Measurements from ENCODE around the gene BAMBI.

Gene BAMBI

GRCh38 chr10:28705472-28705871 lies 28.2 kb downstream of the BAMBI start:
- no peak for DNase-seq (ENCODE audit: low read depth)

- DNase-seq (ENCODE audit: low read depth) = no peak
Measured at GRCh38 chr10:28709001-28709710, 31.8 kb downstream of the BAMBI start.

GRCh38 chr10:28710202-28710886 lies 33.0 kb downstream of the BAMBI start:
- no peak for DNase-seq (ENCODE audit: low read depth)

GRCh38 chr10:28711041-28711440 lies 33.7 kb downstream of the BAMBI start:
- no peak for DNase-seq (ENCODE audit: low read depth)

GRCh38 chr10:28711776-28712175 lies 34.5 kb downstream of the BAMBI start:
- DNase-seq (ENCODE audit: low read depth) = no peak

- no peak for DNase-seq (ENCODE audit: low read depth)
Measured at GRCh38 chr10:28713626-28714352, 36.5 kb downstream of the BAMBI start.

GRCh38 chr10:28714401-28715053 lies 37.2 kb downstream of the BAMBI start:
- DNase-seq (ENCODE audit: low read depth) = no peak

- DNase-seq (ENCODE audit: low read depth) = no peak
Measured at GRCh38 chr10:28715246-28715645, 37.9 kb downstream of the BAMBI start.

GRCh38 chr10:28715757-28716156 lies 38.4 kb downstream of the BAMBI start:
- no peak for DNase-seq (ENCODE audit: low read depth)

- no peak for DNase-seq (ENCODE audit: low read depth)
Measured at GRCh38 chr10:28716748-28717147, 39.4 kb downstream of the BAMBI start.

- no peak for DNase-seq (ENCODE audit: low read depth)
Measured at GRCh38 chr10:28717656-28718201, 40.4 kb downstream of the BAMBI start.

GRCh38 chr10:28719789-28720436 lies 42.6 kb downstream of the BAMBI start:
- DNase-seq (ENCODE audit: low read depth) = no peak

GRCh38 chr10:28721318-28721951 lies 44.1 kb downstream of the BAMBI start:
- no peak for DNase-seq (ENCODE audit: low read depth)

GRCh38 chr10:28722065-28722803 lies 44.9 kb downstream of the BAMBI start:
- DNase-seq (ENCODE audit: low read depth) = no peak

- DNase-seq (ENCODE audit: low read depth) = no peak
Measured at GRCh38 chr10:28728366-28728765, 51.0 kb downstream of the BAMBI start.

- no peak for DNase-seq (ENCODE audit: low read depth)
Measured at GRCh38 chr10:28730031-28730778, 52.9 kb downstream of the BAMBI start.

- DNase-seq (ENCODE audit: low read depth) = no peak
Measured at GRCh38 chr10:28732091-28732490, 54.8 kb downstream of the BAMBI start.

Measured in activated T-cell treated with anti-CD3 and anti-CD28 coated beads for 1 hour (primary cell).